ENCODE results near the gene ALG13.
"Not testable (repeated sequence)": the region's sequence is repeated elsewhere in the genome, so short reads cannot be mapped to it uniquely, and the experiment has no call there.

ALG13 gene

GRCh38 chrX:111759686-111760085, 78.7 kb downstream of the ALG13 start:
- H3K4me3 ChIP-seq (ENCODE audit: low read depth, low read length) = no peak overlapping the region
- no peak for DNase-seq (ENCODE audit: low read depth)
- TF ChIP-seq, protein P1, sequence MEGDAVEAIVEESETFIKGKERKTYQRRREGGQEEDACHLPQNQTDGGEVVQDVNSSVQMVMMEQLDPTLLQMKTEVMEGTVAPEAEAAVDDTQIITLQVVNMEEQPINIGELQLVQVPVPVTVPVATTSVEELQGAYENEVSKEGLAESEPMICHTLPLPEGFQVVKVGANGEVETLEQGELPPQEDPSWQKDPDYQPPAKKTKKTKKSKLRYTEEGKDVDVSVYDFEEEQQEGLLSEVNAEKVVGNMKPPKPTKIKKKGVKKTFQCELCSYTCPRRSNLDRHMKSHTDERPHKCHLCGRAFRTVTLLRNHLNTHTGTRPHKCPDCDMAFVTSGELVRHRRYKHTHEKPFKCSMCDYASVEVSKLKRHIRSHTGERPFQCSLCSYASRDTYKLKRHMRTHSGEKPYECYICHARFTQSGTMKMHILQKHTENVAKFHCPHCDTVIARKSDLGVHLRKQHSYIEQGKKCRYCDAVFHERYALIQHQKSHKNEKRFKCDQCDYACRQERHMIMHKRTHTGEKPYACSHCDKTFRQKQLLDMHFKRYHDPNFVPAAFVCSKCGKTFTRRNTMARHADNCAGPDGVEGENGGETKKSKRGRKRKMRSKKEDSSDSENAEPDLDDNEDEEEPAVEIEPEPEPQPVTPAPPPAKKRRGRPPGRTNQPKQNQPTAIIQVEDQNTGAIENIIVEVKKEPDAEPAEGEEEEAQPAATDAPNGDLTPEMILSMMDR (IDR thresholded peaks at IDR 0.05; ENCODE audit: low read depth, low read length) = no peak
- TF ChIP-seq POLR2A (IDR thresholded peaks at IDR 0.05; ENCODE audit: extremely low read depth, insufficient read length) = no peak
- no peak for TF ChIP-seq MAX (IDR thresholded peaks at IDR 0.05; ENCODE audit: low read depth, low read length)
- TF ChIP-seq MYC (IDR thresholded peaks at IDR 0.05; ENCODE audit: low read depth, low read length) = no peak

DNA sequence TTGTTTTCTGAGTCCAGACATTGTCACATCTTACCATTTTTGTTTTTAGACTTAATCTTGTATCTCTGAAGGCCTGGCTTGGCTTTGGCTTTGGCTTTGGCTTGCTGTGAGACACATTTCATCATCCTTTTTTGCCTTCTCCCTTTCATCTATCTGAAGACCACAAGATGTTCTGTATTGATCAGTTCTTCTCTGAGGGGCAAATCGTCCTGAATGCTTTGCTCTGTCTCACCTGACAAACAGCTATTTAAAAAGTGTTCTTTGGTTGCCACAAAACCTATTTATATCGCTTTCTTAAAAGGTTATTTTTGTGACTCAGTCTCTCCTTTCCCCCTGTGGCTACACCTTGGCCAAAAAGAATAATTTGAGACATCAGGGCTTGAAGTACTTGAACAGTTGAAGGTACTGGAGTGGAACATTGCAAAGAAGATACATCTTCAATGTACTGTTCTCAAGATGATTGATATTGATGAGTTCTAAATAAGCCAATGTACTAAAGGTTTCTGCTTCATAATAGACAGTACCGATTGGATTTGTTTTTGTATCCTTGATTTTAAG, 80.7 kb downstream of the ALG13 start:
- no peak overlapping the region for H3K4me3 ChIP-seq (ENCODE audit: low read depth, low read length)
- no peak for DNase-seq (ENCODE audit: low read depth)
- TF ChIP-seq POLR2A (IDR thresholded peaks at IDR 0.05; ENCODE audit: extremely low read depth, insufficient read length) (no peak), MAX (IDR thresholded peaks at IDR 0.05; ENCODE audit: low read depth, low read length) (no peak)
- TF ChIP-seq, protein P1 (IDR thresholded peaks at IDR 0.05; ENCODE audit: low read depth, low read length) = no peak

DNA sequence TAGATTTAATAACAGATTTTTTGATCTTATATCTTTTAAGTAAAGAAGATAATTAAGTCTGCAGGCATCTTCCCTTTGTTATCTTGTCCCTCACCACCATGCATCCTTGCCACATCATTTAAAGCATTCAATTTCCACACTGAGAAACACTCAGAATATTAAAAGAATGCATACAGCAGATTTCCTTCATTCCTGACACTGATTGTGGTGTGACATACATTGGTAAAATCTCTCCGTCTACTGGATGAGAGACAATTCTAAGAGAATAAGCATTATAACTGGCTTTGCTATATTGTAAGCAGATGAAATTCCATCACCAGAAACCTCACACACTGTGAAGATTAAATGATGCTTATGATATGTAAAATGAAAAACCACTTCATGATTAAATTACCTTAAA, 97.6 kb downstream of the ALG13 start:
- no peak overlapping the region for H3K4me3 ChIP-seq (ENCODE audit: low read depth, low read length)
- TF ChIP-seq POLR2A (IDR thresholded peaks at IDR 0.05; ENCODE audit: extremely low read depth, insufficient read length) (no peak), MAX (IDR thresholded peaks at IDR 0.05; ENCODE audit: low read depth, low read length) (no peak), MYC (IDR thresholded peaks at IDR 0.05; ENCODE audit: low read depth, low read length) (no peak)
- TF ChIP-seq, protein P1 (IDR thresholded peaks at IDR 0.05; ENCODE audit: low read depth, low read length) = no peak
- no peak for DNase-seq (ENCODE audit: low read depth)

DNA sequence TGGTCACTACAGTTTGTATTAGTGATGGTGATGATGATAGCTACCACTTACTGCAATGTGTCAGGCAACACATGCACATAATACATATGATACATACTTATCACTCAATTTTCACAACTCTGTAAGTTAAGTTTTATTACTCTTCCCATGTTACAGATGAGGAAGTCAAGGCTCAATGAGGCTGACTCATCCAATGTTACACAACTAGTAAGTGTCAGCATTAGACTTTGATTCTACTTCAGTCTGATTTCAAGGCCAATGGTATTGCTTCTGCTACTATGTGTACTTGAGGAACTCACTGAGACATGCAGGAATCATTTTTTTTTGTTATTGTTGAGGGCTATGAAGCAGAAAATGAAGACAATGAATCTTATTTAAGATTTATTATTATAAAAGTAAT, 98.6 kb downstream of the ALG13 start:
- no peak overlapping the region for H3K4me3 ChIP-seq (ENCODE audit: low read depth, low read length)
- TF ChIP-seq, protein P1 (IDR thresholded peaks at IDR 0.05; ENCODE audit: low read depth, low read length) = no peak
- TF ChIP-seq MYC (IDR thresholded peaks at IDR 0.05; ENCODE audit: low read depth, low read length) (no peak), POLR2A (IDR thresholded peaks at IDR 0.05; ENCODE audit: extremely low read depth, insufficient read length) (no peak), MAX (IDR thresholded peaks at IDR 0.05; ENCODE audit: low read depth, low read length) (no peak)
- DNase-seq (ENCODE audit: low read depth) = peak; percentile 59

DNA sequence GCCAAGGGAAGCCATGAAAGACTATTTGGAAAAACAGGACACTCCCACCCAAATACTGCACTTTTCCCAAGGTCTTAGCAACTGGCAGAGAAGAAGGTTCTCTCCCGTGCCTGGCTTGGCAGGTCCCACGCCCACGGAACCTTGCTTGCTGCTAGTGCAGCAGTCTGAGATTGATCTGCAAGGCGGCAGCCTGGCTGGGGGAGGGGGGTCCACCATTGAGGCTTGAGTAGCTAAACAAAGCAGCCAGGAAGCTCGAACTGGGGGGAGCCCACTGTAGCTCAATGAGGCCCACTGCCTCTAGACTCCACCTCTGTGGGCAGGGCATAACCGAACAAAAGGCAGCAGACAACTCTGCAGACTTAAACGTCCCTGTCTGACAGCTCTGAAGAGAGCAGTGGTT, 103.7 kb downstream of the ALG13 start:
- no peak for TF ChIP-seq MYC (IDR thresholded peaks at IDR 0.05; ENCODE audit: low read depth, low read length)
- TF ChIP-seq, protein P1 (IDR thresholded peaks at IDR 0.05; ENCODE audit: low read depth, low read length) = no peak
- no peak for TF ChIP-seq POLR2A (IDR thresholded peaks at IDR 0.05; ENCODE audit: extremely low read depth, insufficient read length)
- TF ChIP-seq MAX (IDR thresholded peaks at IDR 0.05; ENCODE audit: low read depth, low read length) = no peak
- H3K4me3 ChIP-seq (ENCODE audit: low read depth, low read length) = no peak overlapping the region
- DNase-seq (ENCODE audit: low read depth) = no peak

DNA sequence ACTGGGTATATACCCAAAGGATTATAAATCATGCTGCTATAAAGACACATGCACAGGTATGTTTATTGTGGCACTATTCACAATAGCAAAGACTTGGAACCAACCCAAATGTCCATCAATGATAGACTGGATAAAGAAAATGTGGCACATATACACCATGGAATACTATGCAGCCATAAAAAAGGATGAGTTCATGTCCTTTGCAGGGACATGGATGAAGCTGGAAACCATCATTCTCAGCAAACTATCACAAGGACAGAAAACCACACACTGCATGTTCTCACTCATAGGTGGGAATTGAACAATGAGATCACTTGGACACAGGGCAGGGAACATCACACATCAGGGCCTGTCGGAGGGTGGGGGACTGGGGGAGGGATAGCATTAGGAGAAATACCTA, 109.1 kb downstream of the ALG13 start:
- DNase-seq (ENCODE audit: low read depth); H3K4me3 ChIP-seq (ENCODE audit: low read depth, low read length): not testable (repeated sequence)
